Measurements from ENCODE around the gene RPS6KA6.
A peak's percentile ranks its signal among the peaks of the same experiment; 100 is the strongest.

The RPS6KA6 gene

GRCh38 chrX:84187533-84188319 lies at the start of gene RPS6KA6:
Gene RPS6KA6, minus strand, starts transcription at chrX:84188199. Its CDS starts 300 bp downstream, at chrX:84187899.
- no peak for DNase-seq (ENCODE audit: low read depth)

DNA sequence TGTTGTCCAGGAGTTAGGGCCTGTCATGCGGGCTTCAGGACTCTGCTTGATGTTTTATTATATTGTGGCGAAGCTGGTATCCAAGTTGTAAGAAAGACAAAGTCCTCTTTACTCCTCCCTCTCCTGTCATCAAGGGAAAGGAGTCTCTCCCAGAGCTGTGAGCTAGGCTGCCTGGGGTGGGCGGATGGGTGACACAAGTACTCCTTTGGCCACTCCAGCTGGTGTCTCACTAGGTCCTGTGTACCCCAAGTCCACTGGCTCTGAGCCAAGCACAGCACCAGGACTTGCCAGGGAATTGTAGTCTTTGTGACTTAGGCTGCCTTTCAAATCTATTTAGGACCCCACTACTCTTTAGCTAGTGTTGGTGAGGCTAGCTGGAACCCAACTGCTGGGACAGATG lies 36.7 kb upstream of the RPS6KA6 start:
- DNase-seq (ENCODE audit: low read depth): no peak

DNA sequence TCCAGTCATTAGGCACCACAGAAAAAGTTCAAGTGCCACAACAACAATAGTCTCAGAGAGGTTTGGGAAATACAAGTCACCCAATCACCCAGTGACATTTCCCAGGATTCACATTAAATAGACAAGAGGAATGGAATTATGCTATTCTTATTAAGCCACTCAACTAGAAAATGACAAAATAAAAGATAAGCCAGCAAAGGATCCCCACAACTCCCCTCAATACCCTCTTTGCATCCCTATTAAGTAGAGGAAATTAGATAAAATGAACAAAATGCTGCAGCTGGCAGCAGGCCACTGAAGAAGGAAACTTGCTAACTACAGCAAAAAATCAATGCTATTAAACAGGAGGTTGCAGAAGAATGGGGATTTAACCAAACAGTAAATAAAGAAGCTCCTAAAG lies 35.3 kb upstream of the RPS6KA6 start:
- DNase-seq (ENCODE audit: low read depth): no peak

DNA sequence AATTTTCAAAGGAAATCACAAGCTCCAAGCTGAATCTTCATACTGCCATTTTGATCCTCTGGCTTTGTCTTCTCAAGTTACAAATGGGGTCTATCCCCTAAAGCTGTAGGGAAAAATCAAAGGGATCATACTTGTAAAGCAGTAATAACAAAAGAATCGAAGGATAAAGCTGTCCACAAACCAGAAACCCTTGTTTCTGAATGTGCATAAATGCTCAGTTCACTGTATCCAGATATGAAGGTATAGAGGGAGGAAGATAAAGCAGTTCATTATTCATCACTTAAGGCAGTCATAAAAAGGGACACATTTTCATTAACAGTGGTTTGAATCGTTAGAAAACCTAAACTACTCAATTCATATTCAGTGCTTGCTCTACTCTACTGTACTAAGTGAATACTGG lies 33.2 kb upstream of the RPS6KA6 start:
- no peak for DNase-seq (ENCODE audit: low read depth)

DNA sequence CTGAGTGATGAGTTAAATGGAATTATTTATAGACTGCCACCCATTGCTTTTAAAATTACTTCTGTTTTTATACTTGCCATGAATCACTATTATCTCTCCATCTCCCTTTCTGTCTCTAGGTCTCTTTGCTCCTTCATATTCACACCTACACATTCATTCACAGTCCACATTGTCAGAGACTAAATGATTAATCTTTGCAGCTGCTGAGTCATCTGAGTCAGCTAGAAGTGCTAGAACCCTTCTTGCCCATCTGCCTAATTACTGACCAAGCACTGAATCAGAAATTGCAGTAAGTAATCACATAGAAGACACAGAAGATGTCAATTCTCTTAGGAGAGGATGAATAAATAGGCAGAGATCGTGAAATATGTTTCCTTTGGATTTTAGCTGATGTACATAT lies 31.6 kb upstream of the RPS6KA6 start:
- no peak for DNase-seq (ENCODE audit: low read depth)

DNA sequence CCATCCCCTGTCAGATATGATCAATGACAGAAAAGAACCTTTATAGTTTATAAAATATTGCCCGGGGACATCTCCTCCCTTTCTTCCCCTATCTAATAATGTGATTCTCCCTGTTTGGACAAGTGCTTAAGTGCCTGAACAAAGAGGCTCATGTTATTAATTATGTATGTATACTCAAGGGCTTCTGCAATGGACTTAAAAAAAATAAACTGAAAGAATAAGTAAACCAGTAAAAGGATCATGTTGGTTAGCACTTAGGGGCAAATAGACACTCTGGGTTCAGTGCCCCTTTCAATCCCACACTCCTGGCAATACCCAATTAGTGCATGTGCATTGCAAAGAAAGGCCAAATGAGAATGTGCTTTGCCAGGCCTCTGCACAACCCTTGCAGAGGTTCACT lies 30.7 kb upstream of the RPS6KA6 start:
- no peak for DNase-seq (ENCODE audit: low read depth)

- no peak for DNase-seq (ENCODE audit: low read depth)
These were observed 28.9 kb upstream of the RPS6KA6 start for GRCh38 chrX:84216881-84217280.

DNA sequence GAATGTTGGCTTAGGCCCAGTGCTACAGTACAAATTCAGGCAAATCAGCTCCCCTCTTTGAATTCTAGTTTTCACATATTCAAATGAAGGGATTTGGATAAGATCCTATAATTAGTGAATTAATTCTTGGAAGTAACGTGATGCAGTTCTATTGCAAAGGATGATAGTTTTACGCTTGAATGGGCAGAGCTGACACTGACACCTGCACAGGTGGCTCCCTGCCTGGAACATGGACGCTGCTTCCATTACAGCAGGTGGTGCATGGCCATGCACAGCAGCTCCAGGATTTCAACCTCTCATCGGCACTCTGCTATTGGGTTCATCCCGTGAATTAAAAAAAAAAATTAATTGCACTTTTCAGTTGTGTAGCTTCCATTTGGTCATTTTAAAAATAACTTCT lies 28.4 kb upstream of the RPS6KA6 start:
- no peak for DNase-seq (ENCODE audit: low read depth)

DNA sequence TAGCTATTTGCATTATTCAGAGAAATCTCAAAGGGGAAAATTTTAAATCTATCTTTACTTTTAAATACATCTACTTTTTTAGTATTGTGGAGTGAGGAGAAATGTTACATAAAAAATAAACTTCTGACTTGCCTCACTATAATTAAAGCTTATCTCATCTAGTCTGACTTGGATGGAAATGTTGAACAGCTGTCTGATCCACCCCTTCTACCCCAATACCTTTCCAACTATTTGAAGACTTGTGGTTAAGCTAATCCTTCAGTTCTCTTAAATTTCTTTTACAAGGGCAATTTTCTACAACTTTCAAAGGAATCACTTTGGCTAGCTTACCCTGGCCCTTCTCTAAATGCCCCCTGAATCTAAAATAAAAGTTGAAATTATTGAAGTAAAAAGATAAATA lies 17.3 kb upstream of the RPS6KA6 start:
- no peak for DNase-seq (ENCODE audit: low read depth)

DNA sequence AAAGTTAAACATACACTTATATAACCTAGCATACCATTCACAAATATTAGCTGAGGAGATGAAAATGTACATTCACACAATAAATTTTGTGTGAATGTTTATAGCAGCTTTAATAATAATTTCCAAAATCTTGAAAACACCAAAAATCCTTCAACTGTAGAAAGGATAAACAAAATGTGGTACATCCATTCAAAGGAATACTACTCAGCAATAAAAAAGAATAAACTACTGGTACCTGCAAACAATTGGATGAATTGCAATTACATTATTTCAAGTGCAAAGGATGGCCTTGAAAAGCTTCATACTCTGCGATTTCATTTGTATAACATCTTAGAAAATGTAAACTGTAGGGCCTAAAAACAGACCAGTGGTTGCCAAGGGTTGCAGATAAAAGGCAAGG lies 11.7 kb upstream of the RPS6KA6 start:
- DNase-seq (ENCODE audit: low read depth): no peak

DNA sequence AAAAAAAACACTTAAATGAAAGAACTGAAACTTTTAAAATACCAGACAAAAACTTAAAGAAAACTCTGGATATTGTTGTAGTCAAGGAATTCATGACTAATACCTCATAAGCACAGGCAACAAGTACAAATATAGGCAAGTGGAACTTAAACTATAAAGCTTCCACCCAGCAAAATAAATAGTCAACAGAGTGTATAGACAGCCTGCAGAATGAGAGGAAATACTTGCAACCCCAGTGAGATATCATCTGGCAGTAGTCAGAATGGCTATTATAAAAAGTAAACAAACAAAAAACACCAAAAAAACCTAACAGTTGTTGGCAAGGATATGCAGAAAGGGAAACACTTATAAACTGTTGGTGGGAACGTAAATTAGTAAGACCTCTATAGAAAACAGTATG lies 9.6 kb upstream of the RPS6KA6 start:
- no peak for DNase-seq (ENCODE audit: low read depth)

- no peak for DNase-seq (ENCODE audit: low read depth)
These were observed 4.0 kb upstream of the RPS6KA6 start for GRCh38 chrX:84192006-84192405.

- DNase-seq (ENCODE audit: low read depth): no peak
These were observed 1.1 kb upstream of the RPS6KA6 start for GRCh38 chrX:84189125-84189524.

GRCh38 chrX:84188320-84188834 lies 378 bp upstream of the RPS6KA6 start:
- DNase-seq (ENCODE audit: low read depth): no peak

DNA sequence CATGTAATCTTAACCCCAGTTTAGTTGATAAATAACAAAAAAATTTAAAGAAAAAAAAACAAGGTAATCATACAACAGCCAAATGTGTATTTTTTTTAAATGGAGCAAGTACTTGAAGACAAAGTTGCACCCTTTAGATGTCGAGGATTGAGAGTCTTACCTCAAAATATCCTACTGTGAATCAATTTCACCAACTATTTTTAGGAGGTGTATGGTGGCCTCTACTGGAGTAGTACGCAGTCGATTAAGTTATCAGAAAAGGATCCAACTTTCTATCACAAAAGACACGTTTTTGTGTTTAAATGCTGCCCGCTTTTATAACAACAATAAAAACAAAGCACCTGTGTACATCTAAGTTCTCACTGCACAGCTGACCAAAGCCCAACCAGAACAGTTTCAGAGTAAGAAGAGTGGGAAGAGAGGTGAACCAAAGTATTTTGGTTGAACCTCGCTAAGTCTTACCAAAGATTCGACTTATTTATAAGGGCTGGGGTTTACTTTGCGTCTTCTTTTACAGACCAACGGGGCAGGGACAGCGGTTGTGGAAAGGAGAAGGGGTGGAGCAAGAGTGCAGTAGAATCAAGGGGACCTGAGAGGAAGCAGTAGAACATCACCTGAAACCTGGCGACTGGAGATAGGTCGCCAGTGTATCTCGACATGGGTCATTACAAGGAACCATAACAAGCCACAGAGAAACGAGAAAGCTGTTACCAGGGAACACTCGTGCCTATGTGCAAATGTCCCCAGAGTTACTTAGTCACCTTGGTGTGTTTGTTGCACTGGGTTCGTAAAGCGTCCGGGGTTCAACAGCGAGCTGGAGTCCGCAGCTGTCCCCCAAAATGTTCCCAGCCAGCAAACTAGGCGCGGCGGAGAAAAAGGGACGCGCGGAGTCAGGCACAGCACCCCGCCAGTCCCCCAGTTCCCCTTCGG lies 1.1 kb downstream of the RPS6KA6 start:
- DNase-seq (ENCODE audit: low read depth): no peak

DNA sequence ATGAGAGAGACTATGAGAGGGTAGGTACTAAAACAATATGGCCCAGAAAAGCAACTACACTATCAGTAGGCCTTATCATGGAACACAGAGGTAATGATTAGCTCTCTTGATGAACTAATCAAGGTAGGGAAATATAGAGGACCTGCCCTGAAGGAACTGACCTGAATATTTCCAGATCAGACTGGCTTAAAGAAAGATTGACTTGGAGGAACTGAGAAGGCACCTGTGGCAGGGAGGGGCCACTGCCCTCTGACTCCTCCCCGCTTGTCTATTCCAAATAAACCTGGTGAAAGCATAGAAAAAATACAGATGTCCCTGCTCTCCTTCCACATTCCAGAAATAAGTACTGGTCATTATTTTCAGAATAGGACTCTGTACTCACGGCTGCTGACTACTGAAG lies 5.5 kb downstream of the RPS6KA6 start:
- no peak for DNase-seq (ENCODE audit: low read depth)

GRCh38 chrX:84175958-84176357 lies 12.0 kb downstream of the RPS6KA6 start:
- no peak for DNase-seq (ENCODE audit: low read depth)

DNA sequence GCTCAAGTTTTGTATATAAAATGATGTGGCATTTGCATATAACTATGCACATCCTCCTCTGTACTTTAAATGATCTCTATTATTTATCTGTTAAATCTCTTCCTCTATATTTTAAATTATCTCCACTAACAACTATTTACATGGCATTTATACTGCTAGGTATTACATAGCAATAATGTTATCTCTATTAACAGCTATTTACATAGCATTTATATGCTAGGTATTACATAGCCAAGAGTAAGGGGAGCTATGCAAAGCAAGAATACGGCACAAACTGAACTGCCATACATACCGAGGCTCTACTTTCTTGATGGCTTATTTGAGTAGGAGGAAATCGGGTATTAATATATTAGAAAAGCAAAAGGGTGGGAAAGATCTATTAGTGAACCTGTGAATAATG lies 12.7 kb downstream of the RPS6KA6 start:
- no peak for DNase-seq (ENCODE audit: low read depth)

- DNase-seq (ENCODE audit: low read depth): no peak
These were observed 13.7 kb downstream of the RPS6KA6 start for GRCh38 chrX:84174348-84174747.

DNA sequence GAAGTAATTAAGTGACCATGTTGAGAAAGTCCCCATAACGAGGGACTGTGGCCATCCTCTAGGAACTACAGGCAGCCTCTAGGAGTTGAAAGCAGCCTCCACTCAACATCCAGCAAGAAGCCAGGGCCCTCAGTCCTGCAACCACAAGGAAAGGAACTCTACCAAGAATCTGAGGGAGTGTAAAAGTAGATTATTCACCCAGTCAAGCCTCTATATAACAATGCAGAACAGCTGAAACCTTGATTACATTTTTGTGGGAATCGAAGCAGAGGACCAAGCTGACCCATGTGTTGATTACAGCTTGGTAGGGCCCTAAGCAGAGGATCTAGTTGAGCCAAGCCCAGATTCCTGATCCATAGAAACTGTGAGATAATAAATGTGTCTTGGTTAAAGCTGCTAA lies 17.1 kb downstream of the RPS6KA6 start:
- no peak for DNase-seq (ENCODE audit: low read depth)

DNA sequence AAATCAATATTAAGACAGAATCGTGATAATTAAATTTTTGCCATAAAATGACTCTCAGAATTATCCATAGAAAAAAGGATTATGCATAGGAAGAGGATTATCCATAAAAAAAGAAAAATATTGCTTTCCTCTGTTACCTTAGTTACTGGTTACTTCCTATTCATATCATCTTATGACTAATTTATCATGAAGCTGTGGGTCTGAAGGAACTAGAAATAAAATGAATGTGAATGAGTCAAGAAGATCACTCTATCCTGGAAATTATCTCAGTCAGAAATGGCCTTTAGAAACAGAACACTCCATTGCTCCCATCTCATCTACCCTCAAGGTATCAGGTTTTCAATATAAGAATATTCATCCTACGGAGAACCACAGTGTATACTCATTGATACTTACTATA lies 19.4 kb downstream of the RPS6KA6 start:
- no peak for DNase-seq (ENCODE audit: low read depth)

GRCh38 chrX:84168095-84168494 lies 19.9 kb downstream of the RPS6KA6 start:
- DNase-seq (ENCODE audit: low read depth): peak; percentile 36

DNA sequence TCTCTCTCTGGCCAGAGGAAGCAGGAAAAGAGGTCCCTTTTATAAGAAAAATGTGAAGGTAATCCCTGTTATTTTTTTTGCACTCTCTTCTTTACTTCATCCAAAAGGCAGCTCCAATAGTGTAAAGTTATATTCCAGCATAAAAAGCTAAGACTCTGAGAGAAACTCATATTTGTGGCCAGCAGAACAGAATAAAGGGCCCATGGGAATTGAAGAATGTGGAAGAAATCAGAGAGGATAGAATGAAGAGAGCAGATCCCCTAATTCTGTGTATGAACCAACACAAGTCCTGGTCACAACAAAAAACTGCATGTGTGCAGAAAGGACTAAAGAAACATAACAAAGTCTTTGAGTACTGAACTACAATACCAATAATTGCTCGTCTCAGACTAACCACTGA lies 22.3 kb downstream of the RPS6KA6 start:
- no peak for DNase-seq (ENCODE audit: low read depth)

Data from HS-27A (cell line).